HG03025 (cell line): ENCODE results near the gene CCDC192.
A peak's percentile ranks its signal among the peaks of the same experiment; 100 is the strongest.

Source experiments
- ATAC-seq: cut with Tn5 transposase; IDR thresholded peaks from one replicate; pipeline ENCODE4 v1.9.1; 2021; ENCODE audit warnings: mild to moderate bottlenecking, moderate library complexity; ENCODE audit not compliant: unreplicated experiment, low FRiP score

CCDC192 gene

DNA sequence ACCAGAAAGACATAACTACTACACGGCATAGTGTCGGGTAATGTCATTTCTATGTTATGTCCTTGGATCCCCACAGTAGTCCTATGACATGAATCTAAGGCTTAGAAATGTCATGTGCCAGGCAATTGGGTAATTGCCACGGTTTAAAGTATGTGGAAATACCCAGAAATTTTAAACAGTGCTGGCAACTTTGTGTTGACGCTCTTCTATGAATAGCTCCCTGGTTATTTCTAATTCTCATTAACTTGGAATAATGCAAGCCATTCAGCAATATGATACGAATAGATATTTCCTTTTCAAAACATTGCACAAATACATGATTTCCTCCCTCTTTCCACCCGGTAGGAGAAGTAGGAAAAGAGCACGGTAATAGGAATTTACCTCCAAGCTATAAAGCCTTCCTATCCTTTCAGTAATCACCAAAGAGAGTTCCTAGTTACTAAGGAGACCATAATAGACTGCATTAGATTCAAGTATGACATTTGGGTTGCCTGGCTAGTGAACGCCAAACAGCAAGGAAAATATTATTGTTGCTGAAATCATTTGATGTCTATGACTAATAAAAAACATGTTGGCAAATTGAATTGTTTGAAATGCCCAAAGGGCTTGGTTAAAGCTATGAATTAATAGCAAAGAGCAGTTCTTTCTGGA lies 168.4 kb downstream of the CCDC192 start:
- no peak for ATAC-seq

DNA sequence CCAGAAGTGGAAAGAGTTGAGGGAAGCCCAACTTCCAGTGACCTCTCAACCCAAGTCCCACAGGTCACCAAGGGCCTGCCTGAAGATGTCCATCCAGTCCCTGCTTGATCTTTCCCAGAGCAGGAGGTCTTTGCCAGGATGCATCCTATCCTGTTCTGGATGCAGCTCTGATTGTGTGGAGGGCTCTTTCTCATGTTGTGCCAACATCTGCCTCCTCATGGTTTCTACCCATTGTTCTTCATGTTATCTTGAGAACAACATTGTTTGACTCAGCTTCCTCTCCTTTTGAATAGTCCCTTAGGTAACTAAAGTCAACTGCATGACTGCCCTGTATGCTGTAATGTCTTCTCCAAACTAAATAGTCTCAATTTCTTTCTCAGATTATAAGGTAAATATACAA lies 169.3 kb downstream of the CCDC192 start:
- ATAC-seq, result no peak

DNA sequence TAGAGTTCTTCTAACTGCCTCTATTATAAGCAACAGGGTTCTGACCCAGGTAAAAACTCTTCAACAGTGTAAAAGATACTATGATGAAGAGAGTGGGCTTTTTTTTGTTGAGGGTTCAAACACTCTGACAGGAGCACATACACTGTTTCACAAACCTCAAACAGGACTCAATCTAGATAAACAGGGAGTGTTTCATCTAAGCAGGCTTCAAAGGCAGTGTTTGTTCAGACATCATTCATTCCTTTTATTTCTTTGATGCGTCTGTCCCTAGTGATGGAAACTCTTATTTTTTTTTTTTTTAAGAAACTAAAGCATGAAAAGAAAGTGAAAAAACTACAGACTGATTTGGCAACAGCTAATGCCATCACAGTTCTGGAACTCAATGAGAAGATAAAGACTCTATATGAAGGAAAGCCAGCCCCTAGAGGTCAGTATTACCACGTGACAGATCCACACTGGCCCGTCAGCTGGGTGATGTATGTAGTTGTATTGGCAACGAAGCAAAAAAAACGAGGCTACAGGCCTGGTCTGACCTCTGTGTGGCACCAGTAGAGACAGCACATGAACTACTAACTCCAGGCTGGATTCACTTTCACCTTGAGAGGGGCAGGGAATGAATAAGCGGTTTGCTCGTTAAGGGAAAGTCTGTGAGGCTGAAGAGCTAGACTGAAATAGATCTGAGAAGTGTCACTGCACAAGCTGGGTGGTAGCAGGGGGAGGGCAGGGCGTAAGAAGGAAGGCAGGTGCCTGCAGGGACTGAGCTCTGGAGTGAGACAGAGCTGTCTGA lies 172.2 kb downstream of the CCDC192 start:
- peak; percentile 87 for ATAC-seq

DNA sequence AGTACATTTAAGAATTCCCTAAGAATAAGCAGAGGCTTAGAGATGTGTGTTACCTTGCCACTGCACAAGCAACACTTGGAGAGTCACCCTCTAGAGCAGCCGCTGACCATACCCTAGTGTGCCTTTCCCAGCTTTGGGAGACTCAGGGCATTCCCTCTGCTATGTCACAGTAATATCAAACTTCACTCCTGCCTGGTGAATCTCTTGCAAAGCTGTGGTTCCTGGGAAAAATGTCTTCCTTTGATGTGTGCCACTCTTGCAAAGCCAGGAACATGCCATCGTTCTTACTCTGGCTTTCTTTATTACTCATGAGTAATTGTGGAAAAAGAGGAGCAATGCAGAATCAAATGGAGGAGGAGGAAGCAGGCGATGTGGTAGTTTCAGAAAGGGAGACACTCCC lies 173.2 kb downstream of the CCDC192 start:
- no peak for ATAC-seq

DNA sequence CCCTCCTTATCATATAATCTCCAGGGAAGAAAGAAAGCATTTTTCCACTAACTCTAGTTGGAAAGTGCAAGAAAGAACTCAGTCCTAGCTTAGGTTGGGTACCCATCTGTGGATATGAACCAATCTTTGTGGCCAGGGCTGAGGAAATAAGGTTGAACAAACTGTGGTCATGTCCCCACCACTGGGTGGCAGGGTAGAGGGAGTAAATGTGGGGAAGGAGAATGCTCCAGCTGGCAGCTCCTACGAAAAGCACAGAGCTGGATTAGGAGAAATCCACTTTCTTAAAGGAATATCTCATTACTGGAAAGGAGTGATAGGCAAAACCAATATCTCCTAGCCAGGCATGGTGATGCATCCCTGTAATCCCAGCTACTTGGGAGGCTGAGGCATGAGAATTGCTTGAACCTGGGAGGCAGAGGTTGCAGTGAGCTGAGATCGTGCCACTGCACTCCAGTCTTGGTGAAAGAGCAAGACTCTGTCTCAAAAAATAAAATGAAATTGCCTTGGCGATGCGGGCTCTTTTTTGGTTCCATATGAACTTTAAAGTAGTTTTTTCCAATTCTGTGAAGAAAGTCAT lies 175.1 kb downstream of the CCDC192 start:
- no peak for ATAC-seq

DNA sequence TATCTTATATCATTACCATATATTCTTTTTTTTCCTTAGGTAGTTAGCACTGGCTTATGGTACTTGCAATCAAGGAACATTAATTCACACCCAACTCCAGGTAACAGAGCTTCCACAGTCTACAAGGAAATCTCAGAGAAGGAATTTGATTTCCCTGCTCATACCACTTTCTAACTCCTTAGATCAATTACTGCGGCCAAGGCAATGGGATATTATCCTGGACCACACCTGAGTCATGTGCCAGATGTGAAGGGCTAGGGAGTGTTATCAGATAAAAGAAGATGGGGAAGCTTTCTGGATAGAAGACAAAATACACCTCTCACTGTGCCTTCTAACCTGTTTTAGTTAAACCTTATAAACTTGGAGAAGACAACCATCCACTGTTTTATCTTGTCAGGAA lies 181.2 kb downstream of the CCDC192 start:
- ATAC-seq, result no peak

DNA sequence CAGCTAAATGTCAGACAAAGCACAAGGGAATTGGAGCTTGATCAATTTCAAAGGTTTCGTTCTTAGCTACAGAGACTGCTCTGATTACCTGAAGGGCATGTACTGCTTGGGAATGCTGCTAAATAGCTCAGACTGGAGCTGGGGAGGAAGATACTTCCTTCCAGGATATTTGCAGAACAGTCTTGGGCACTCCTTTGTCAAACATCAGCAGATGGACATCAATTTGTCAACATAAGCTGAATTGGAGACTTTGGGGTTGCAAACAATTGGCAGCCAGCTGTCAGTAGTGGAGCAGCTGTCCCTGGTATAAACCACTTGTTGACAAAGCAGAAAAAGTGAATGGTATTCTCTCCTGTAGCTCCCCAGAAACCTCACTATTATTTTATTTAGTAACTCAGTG lies 182.0 kb downstream of the CCDC192 start:
- ATAC-seq, result no peak

DNA sequence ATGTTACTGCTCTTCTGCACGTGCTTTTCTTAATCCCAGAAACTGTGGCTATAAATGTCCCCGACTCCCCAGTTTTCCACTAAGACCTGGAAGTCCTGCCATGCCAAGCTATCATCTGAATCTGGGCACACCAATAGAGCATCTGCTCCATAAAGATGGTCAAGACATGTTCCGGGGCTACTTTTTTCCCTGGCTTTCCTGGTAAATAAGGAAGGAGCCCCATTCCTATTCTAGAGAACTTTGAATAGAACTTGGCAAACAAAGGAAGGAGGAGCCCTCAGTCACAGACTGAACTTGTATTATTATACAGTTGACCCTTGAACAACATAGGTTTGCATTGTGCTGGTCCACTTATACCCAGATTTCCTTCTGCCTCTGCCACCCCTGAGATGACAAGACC lies 182.9 kb downstream of the CCDC192 start:
- no peak for ATAC-seq

DNA sequence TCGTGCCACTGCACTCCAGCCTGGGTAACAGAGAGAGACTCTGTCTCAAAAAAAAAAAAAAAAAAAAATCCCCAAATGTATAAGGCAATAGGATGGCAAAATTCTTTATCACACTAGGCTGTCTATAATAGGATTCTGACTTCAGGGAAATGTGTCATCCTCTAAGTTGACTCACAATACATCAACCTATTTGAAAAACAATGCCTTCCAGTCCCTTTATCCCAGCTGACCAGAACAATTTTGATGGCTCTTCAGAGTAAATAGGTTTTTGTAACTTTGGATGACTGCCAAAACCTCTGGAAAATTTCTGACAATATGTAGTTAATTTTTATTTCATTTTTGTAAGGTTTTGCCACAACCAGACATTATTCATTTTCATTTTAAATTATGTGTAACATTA lies 184.1 kb downstream of the CCDC192 start:
- no peak for ATAC-seq

DNA sequence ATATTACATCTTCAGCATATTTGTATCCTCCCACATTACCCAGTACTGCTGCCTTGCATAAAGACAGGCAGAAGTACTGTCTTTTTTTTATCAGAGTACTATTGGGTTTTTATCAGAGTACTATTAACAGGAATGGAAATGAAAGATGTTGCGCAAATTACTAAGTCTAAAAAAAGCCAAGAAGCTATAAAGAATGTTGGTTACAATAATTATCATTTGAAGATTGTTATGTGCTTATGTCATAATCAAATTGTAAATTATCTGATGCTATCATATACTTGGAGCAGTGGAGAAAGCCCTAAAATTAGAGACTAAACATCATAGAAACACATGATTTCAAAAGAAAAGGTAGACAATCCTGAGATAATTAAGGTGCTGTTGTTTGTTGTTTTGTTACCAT lies 188.8 kb downstream of the CCDC192 start:
- no peak for ATAC-seq

DNA sequence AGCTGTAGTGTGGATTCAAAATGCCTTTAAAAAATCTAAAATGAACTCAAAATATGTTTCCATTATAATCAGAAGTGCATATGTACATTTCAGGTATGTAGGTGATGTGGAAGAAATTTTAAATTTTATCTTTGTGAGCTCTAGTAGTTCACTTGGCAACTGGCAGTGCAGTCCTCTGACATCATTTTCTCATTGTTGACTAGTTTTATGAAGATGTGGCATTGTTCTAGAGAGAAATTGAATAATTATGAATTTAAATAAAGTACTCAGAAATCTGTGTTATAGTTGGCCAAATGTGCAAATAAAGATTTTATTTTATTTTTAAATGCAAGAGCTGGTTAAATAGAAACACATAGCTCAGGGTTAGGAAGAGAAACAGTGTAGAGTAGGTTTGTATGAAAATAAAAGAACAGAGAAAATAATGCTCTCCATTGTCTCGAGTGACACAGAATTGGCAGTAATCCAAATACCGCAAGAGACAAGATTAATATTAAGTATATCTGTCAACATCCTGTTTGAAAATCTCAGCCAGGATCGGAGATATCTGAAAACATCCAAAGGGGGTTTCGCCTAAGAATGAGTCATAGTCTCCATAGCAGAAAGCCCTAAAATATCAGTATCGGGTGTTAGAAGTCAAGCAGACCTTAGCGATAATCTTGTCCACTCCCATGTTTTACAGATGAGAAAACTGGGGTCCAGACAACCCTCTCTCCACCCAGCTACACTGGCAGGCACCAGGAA lies 189.4 kb downstream of the CCDC192 start:
- ATAC-seq, result no peak

DNA sequence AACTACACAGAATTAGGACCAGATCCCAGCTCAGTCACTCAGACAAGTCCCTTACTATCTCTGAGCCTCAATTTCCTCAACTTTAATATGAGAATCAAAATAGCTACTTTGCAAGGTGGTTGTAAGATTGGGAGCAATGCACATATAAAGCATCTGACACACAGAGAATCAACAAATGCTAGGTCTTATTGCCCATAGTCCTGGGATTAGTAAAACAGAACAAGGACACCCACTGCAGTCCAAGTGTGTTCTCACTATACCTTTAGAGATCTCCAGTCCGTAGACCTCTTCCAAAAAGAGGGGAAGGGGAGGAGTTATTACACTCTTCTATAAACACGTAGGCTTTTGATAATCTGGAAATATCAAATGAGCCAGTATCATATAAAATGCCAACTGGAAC lies 190.0 kb downstream of the CCDC192 start:
- ATAC-seq, result no peak

DNA sequence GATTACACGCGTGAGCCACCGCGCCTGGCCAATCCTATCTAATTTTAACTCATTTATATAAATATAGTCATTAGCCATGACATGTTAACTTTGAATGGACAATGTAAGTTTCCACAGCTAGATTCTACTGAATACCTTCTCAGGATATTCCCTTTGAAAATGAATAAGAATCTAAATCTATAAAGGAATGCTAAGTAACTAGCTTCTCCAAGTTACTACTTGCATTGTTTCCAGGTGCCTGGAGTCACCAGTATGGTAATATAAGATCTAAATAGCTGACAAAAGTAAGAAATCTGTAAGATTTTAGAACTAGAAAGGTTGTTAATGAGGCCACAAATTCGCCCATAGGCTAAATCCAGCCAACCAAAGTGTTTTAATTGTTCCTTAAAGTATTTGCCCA lies 191.3 kb downstream of the CCDC192 start:
- no peak for ATAC-seq

DNA sequence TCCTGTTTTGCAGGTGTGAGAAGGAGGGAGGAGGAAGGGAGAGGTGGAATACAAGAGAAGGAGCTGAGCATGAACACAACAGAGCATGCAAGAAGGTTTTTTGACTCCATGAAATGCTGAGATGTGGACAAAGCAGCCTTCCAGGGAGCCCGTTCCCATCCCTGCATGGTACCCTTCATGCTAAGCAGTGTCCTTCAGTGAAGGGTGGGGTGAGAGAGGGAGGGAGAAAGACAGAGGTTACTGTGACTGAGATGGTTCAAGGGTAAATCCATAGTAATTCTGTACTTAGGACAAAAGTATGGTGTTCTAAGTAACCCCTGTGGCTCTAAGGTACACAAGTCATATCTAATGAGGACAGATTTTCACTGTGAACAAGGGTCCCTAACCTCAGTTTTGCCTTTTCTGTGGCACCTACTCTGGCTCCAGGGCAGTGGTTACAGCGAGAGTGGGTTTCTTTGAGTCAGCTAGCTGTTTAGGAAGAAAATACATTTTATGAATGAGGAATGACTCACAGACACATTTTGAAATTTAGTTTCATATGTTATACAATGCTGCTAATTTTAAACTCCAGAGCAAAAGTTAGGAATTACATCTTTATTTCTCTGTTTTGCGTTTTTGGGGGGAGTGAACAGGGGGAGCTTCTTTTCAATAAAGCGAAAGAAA lies 195.5 kb downstream of the CCDC192 start:
- no peak for ATAC-seq

DNA sequence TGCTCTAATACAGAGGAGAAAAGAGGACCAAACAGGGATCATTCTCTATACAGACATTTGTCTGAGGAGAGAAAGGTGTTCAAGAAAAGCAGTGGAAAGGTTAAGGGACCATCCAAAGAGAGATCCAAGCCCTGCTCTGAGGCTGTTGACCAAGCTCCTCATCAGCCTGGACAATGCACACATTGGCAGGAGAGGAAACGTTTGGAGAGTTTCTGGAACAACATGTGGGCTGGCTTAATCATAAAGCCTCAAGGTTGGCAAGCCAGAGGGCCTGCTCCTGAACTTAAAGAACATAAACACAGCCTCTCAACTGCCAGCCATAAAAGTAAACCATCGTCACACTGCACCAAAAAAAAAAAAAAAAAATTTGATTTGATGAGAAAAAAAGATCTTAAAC lies 196.0 kb downstream of the CCDC192 start:
- ATAC-seq, result no peak

DNA sequence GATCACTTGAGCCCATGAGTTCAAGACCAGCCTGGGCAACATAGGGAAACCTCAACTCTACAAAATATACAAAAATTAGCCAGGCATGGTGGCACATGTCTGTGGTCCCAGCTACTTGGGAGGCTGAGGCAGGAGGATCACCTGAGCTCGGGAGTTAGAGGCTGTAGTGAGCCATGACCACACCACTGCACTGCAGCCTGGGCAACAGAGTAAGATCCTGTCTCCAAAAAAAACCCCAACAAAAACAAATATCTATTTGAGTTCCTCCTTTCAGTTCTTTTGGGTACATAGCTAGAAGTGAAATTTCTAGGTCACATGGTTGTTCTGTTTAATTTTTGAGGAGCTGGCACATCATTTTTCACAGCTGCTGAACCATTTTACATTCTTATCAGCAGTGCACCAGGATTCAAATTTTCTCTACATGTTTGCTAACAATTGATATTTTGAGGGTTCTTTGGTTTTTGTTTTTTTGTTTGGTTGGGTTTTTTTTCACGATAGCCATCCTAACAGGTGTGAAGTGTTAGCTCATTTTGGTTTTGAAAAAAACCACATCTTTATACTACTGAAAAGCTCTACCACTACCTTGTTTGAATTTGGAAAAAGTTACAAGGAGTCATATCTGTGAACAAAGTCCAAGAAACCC lies 203.5 kb downstream of the CCDC192 start:
- no peak for ATAC-seq

DNA sequence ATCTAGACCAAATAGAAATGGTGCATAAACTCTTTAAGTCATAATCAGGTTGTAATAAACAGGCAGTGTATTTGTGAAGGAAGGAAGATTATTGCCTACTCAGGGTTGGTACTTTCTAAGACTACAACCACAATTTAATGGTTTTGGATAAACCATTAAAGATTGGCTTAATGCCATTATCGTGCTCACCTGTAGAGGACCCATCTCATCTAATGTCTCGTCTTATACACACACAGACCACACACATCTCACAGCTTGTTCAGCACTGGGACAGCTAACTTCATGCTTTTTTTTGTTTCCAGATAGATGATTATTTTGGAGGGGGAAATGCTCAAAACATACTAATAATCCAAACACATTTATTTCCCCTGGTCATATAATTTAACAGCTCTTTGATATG lies 204.7 kb downstream of the CCDC192 start:
- no peak for ATAC-seq

DNA sequence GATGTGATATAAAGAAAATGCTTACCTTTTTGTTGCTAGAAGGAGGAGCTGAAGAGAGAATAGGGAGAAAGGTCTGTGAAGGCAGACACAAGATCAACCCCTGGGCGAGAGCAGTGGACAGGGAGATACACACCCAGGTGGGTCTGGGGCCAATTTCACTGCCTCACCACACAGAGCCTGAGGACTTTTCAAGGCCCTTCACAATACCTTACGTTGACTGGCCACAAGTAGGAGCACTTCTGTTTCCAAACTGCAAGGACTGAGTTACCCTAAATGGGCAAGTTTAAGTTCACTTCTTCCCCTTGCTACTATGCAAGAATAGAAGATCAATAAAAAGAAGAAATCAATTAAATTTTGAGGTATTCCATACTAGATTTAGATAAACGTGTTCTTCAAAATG lies 205.9 kb downstream of the CCDC192 start:
- peak; percentile 82 for ATAC-seq

DNA sequence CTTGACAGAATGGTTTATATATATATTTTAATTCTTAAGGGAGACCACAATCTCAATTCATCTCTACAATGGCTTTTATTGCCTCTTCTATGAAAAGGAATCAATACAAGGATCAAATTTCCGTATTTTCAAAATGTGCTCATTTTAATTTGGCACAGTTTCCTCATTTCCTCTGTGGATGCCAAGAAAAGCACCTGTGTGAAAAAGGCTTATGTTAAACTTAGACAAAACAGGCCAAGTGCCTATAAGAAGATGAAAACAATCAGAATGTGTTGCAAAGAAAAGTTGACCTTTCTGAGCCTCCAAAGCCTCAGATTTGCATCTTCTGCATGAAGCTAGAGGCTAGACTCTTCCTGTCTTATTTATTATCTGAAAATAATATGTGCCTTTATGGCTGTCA lies 206.6 kb downstream of the CCDC192 start:
- ATAC-seq, result no peak

DNA sequence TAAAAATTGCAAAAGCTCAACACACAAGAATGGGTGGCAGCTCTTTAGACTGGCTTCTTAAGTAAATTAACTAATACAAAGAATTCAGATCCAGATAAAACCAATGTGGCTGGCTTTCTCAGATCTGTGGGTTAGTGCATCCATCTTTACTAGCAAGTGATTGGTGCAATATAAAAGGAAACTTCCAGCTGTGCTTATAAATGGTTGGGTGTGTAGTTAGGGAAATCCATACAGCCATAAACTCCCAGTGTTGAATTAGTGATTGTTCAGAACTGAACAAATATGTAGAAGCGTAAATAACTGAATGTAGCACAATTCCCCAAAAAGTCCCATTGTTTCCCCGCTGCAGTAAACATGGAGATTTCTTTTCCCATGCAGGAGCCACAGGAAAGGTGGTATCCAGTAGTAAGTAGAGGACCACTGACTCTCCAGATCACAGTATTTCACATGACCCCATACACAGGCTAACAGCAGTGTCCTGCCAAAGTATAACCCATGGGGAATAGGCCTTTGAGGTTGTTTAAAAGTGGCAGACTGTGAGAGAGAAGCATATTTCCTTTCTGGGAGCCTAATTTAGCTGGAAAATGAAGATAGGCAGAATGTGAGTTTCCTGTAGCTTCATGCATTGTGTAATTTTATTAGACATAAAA lies 207.2 kb downstream of the CCDC192 start:
- no peak for ATAC-seq
